ENCODE results near the gene CRIM1. TPM values are rescaled to one million over a fixed set of nuclear protein-coding genes. Genes with fewer than 3 reads are reported as not detected.

Gene CRIM1
- total and polyA plus RNA-seq, 7 donors, result 10.2 to 68.1 (median 53.1) TPM

- Histone ChIP-seq H3K27ac (no peak overlapping the region), H3K9me3 (no peaks in the 10 kb centered on the region), H3K36me3 (ENCODE audit: insufficient read depth in 1 of 2, low read depth in 1 of 2) (peaks cover 15 to 87% of the 10 kb centered on the region in 2 donors), H3K4me3 (no peak overlapping the region), H3K4me1 (peaks cover 15% of the 10 kb centered on the region), H3K27me3 (ENCODE audit: insufficient read depth in 3 of 3, low read length in 2 of 3) (no peaks in the 10 kb centered on the region)
- intact Hi-C loops (cut with DNase I), result no loop called here
- TF ChIP-seq, protein P1, sequence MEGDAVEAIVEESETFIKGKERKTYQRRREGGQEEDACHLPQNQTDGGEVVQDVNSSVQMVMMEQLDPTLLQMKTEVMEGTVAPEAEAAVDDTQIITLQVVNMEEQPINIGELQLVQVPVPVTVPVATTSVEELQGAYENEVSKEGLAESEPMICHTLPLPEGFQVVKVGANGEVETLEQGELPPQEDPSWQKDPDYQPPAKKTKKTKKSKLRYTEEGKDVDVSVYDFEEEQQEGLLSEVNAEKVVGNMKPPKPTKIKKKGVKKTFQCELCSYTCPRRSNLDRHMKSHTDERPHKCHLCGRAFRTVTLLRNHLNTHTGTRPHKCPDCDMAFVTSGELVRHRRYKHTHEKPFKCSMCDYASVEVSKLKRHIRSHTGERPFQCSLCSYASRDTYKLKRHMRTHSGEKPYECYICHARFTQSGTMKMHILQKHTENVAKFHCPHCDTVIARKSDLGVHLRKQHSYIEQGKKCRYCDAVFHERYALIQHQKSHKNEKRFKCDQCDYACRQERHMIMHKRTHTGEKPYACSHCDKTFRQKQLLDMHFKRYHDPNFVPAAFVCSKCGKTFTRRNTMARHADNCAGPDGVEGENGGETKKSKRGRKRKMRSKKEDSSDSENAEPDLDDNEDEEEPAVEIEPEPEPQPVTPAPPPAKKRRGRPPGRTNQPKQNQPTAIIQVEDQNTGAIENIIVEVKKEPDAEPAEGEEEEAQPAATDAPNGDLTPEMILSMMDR (IDR thresholded peaks at IDR 0.05), result no peak
- DNase-seq (no peak), ATAC-seq (peak in 1 of 4 donors; percentile 26)
- 83 to 88% (median 86%) methylated on average over 5 of the region's 5 CpGs for WGBS, 3 donors
These were observed 169.7 kb downstream of the CRIM1 start for GRCh38 chr2:36525245-36525644.

- peaks cover 9 to 80% of the 10 kb centered on the region in 2 donors for H3K36me3 ChIP-seq (ENCODE audit: insufficient read depth in 1 of 2, low read depth in 1 of 2)
- no peak overlapping the region for H3K4me3 ChIP-seq
- no peak overlapping the region for H3K27ac ChIP-seq
- no peak for ATAC-seq
- no peaks in the 10 kb centered on the region for H3K9me3 ChIP-seq
- DNase-seq, result no peak
- TF ChIP-seq, protein P1 (IDR thresholded peaks at IDR 0.05), result no peak
- WGBS, 3 donors, result 45 to 59% (median 55%) methylated on average over 2 of the region's 2 CpGs
- intact Hi-C loops (cut with DNase I), result no loop called here
- H3K27me3 ChIP-seq (ENCODE audit: insufficient read depth in 3 of 3, low read length in 2 of 3), result no peaks in the 10 kb centered on the region
- peaks cover 20% of the 10 kb centered on the region for H3K4me1 ChIP-seq
These were observed 170.6 kb downstream of the CRIM1 start for GRCh38 chr2:36526226-36526625.

- H3K27ac ChIP-seq, result no peak overlapping the region
- intact Hi-C loops (cut with DNase I), result no loop called here
- TF ChIP-seq, protein P1 (IDR thresholded peaks at IDR 0.05), result no peak
- 89 to 92% (median 90%) methylated on average over 4 of the region's 4 CpGs for WGBS, 3 donors
- H3K4me3 ChIP-seq, result no peak overlapping the region
- H3K27me3 ChIP-seq (ENCODE audit: insufficient read depth in 3 of 3, low read length in 2 of 3), result no peaks in the 10 kb centered on the region
- peaks cover 5 to 76% of the 10 kb centered on the region in 2 donors for H3K36me3 ChIP-seq (ENCODE audit: insufficient read depth in 1 of 2, low read depth in 1 of 2)
- no peak for DNase-seq
- ATAC-seq, result peak in 1 of 4 donors; percentile 11
- H3K9me3 ChIP-seq, result no peaks in the 10 kb centered on the region
- H3K4me1 ChIP-seq, result peaks cover 20% of the 10 kb centered on the region
These were observed 172.7 kb downstream of the CRIM1 start for GRCh38 chr2:36528274-36528673.

- H3K27ac ChIP-seq, result peak overlapping the region; percentile 33
- peaks cover 0 to 70% of the 10 kb centered on the region in 2 donors for H3K36me3 ChIP-seq (ENCODE audit: insufficient read depth in 1 of 2, low read depth in 1 of 2)
- DNase-seq, result no peak
- H3K9me3 ChIP-seq, result no peaks in the 10 kb centered on the region
- intact Hi-C loops (cut with DNase I), result no loop called here
- H3K27me3 ChIP-seq (ENCODE audit: insufficient read depth in 3 of 3, low read length in 2 of 3), result no peaks in the 10 kb centered on the region
- ATAC-seq, result no peak
- 78 to 82% (median 78%) methylated on average over 7 of the region's 7 CpGs for WGBS, 3 donors
- TF ChIP-seq, protein P1 (IDR thresholded peaks at IDR 0.05), result no peak
- no peak overlapping the region for H3K4me3 ChIP-seq
- H3K4me1 ChIP-seq, result peaks cover 20% of the 10 kb centered on the region
These were observed 173.3 kb downstream of the CRIM1 start for GRCh38 chr2:36528766-36529392.
